Heart left ventricle (tissue), 16 donors: ENCODE data around the gene PDXK. TPM values are rescaled to one million over a fixed set of nuclear protein-coding genes. Genes with fewer than 3 reads are reported as not detected.

Source experiments
- ATAC-seq, 4 donors: fragments of 200-7000 bp; cut with Tn5 transposase; one replicate each; pipeline ENCODE4 v1.9.1; 2020 to 2022; ENCODE audit warnings: moderate library complexity in 4 of 4, mild to moderate bottlenecking in 3 of 4, moderate number of reproducible peaks in 1 of 4
- DNase-seq, 5 donors: peaks; one replicate each; pipeline ENCODE4 v3.0.0-alpha.2; 2020
- H3K27ac ChIP-seq, 12 donors: fragments of 200-600 bp; sonication (generic) in 4 of 12; one replicate each; pipeline versions ENCODE4 v1.5.0 to v1.8.0; 2016 to 2022; ENCODE audit warnings: mild to moderate bottlenecking in 2 of 12
- H3K27me3 ChIP-seq, 9 donors: fragments of 200-600 bp; sonication (generic) in 2 of 9; one replicate each; pipeline versions ENCODE4 v1.5.1 to v1.8.0; 2016 to 2022; ENCODE audit warnings: mild to moderate bottlenecking in 3 of 9
- H3K36me3 ChIP-seq, 9 donors: fragments of 200-600 bp; sonication (generic) in 2 of 9; one replicate each; pipeline versions ENCODE4 v1.5.0 to v1.8.0; 2018 to 2022; ENCODE audit warnings: mild to moderate bottlenecking in 2 of 9
- H3K4me1 ChIP-seq, 12 donors: fragments of 200-600 bp; sonication (generic) in 4 of 12; one replicate each; pipeline versions ENCODE4 v1.5.0 to v1.8.0; 2016 to 2022; ENCODE audit warnings: mild to moderate bottlenecking in 3 of 12
- H3K4me3 ChIP-seq, 12 donors: fragments of 200-600 bp; sonication (generic) in 4 of 12; one replicate each; pipeline versions ENCODE4 v1.5.0 to v1.8.0; 2017 to 2022; ENCODE audit warnings: mild to moderate bottlenecking in 9 of 12, moderate library complexity in 4 of 12
- H3K9me3 ChIP-seq, 12 donors: fragments of 200-600 bp; sonication (generic) in 4 of 12; one replicate each; pipeline versions ENCODE4 v1.5.0 to v1.8.0; 2016 to 2022; ENCODE audit warnings: mild to moderate bottlenecking in 1 of 12
- CTCF ChIP-seq, 12 donors: fragments of 200-600 bp; sonication (generic) in 4 of 12; IDR thresholded peaks; one replicate each; pipeline versions ENCODE4 v1.5.0 to v1.8.0; 2018 to 2022; ENCODE audit warnings: antibody characterized with exemption in 12 of 12, mild to moderate bottlenecking in 5 of 12
- POLR2A ChIP-seq, 2 donors: fragments of 450-650 bp; IDR thresholded peaks; one replicate each; pipeline ENCODE4 v1.6.1; 2017; ENCODE audit warnings: antibody characterized with exemption in 2 of 2, mild to moderate bottlenecking in 2 of 2, moderate library complexity in 2 of 2
- WGBS, 4 donors: extraction: QIAGEN DNeasy Blood & Tissue Kit in 2 of 4; methylation state at CpG; one replicate each; pipeline versions ENCODE4 v1.1.5 to v1.1.7; 2013 to 2018; 5-methylcytosine and 5-hydroxymethylcytosine counted together
- intact Hi-C, 10 donors: fragments of 100-400 bp; cut with DNase I; formaldehyde crosslinking; loops; one replicate each; pipeline versions ENCODE4 v1.11.1 to v1.14.2; 2022
- polyA plus RNA-seq, 2 donors: library from polyadenylated mRNA; stranded (reverse); fragments of 200-250 nt; gene quantifications; one replicate each; pipeline ENCODE4 v1.2.3, GENCODE V29; 2013
- total RNA-seq, 9 donors: library from RNA; depleted of rRNA in 2 of 9; stranded (reverse); fragments of >200 nt in 2 of 9; fragmentation: NEBNext Ultra II Directional in 3 of 9; extraction: Animal tissue kit (Norgen Biotek cat#: 25700) in 3 of 9; gene quantifications; one replicate each; pipeline versions ENCODE4 v1.1.0 to v1.2.4, GENCODE V29; 2016 to 2023
- donor health status: ischemic (EF 13 %, LVEDD 7.1; RV severe dilation, severe dysfunction).
- donor health status: healthy with polysubstance abuse.
- donor health status: DM: no; HTN: yes; CAD: no.
- donor health status: DM: no; HTN: no; CAD: no.
- donor health status: ischemic (EF 25% LVEDD 6.9; RV normal size, moderate dysfunction).
- donor health status: ischemic (EF 25% LVEDD 5.7; RV mildly dilated, moderate dysfunction).
- donor health status: healthy.
- donor health status: DM: yes; HTN: yes; CAD: no.
- donor health status: ischemic (EF 35%, LVEDD 5.7; RV mildly dilated, moderate dysfunction).
- donor health status: nonischemic (EF 11% LVEDD 7.7; RV severe dilation, severe dysfunction).
- donor health status: DM: yes; HTN: yes; CAD: no.
- donor health status: PGD.
- donor health status: ischemic (EF 29% LVEDD 5.4; RV normal size, mild dysfunction).
- donor health status: nonischemic (EF 23%, LVEDD 6.1; RV moderate dilation, normal function).

The PDXK gene
- total and polyA plus RNA-seq, 11 donors: 46.5 to 105 (median 79.7) TPM

GRCh38 chr21:43686811-43687565 is 31.9 kb upstream of the PDXK start:
- ATAC-seq (no peak), DNase-seq (no peak)
- Histone ChIP-seq H3K4me1 (peaks cover 0 to 22% (median 0%) of the 10 kb centered on the region in 12 donors), H3K9me3 (no peaks in the 10 kb centered on the region), H3K27ac (peak overlapping the region in 2 of 12 donors; percentile 9 to 14), H3K27me3 (no peaks in the 10 kb centered on the region), H3K36me3 (peaks cover 0 to 100% (median 98%) of the 10 kb centered on the region in 9 donors), H3K4me3 (no peak overlapping the region)
- intact Hi-C loops: no loop called here
- 86 to 89% (median 88%) methylated on average over 21 of the region's 21 CpGs for WGBS, 4 donors
- TF ChIP-seq POLR2A (IDR thresholded peaks at IDR 0.05) (no peak), CTCF (IDR thresholded peaks at IDR 0.05) (no peak)

- H3K36me3 ChIP-seq: peaks cover 0 to 100% (median 98%) of the 10 kb centered on the region in 9 donors
- no peaks in the 10 kb centered on the region for H3K9me3 ChIP-seq
- H3K4me3 ChIP-seq: no peak overlapping the region
- TF ChIP-seq POLR2A (IDR thresholded peaks at IDR 0.05) (no peak), CTCF (IDR thresholded peaks at IDR 0.05) (no peak)
- ATAC-seq (peak in 3 of 4 donors; percentile 18 to 47 (median 23)), DNase-seq (peak in 2 of 5 donors; percentile 30 to 32)
- 65 to 75% (median 70%) methylated on average over 26 to 27 of the region's 27 CpGs for WGBS, 4 donors
- peaks cover 0 to 22% (median 0%) of the 10 kb centered on the region in 12 donors for H3K4me1 ChIP-seq
- H3K27me3 ChIP-seq: no peaks in the 10 kb centered on the region
- intact Hi-C loops: no loop called here
- H3K27ac ChIP-seq: peak overlapping the region in 2 of 12 donors; percentile 9 to 57
These were observed 31.1 kb upstream of the PDXK start for GRCh38 chr21:43687566-43688399.

GRCh38 chr21:43688906-43689305 is 30.0 kb upstream of the PDXK start:
- intact Hi-C loops: no loop called here

More at GRCh38 chr21:43688906-43689305, 30.0 kb upstream of the PDXK start:
- no peak overlapping the region for H3K4me3 ChIP-seq
- no peak overlapping the region for H3K27ac ChIP-seq
- peaks cover 0 to 100% (median 98%) of the 10 kb centered on the region in 9 donors for H3K36me3 ChIP-seq
- no peak for ATAC-seq
- DNase-seq: no peak
- no peaks in the 10 kb centered on the region for H3K27me3 ChIP-seq
- WGBS, 4 donors: 92 to 97% (median 95%) methylated on average over 12 of the region's 12 CpGs
- peaks cover 0 to 22% (median 0%) of the 10 kb centered on the region in 12 donors for H3K4me1 ChIP-seq
- TF ChIP-seq CTCF (IDR thresholded peaks at IDR 0.05) (no peak), POLR2A (IDR thresholded peaks at IDR 0.05) (no peak)
- no peaks in the 10 kb centered on the region for H3K9me3 ChIP-seq
